ENCODE results near the gene DYNLRB1. TPM values are rescaled to one million over a fixed set of nuclear protein-coding genes. Genes with fewer than 3 reads are reported as not detected.

Gene DYNLRB1
- total and polyA plus RNA-seq, 5 donors = 134 to 289 (median 158) TPM

GRCh38 chr20:34534391-34535165 is 18.4 kb downstream of the DYNLRB1 start:
- Histone ChIP-seq H3K4me3 (ENCODE audit: low read length) (no peak overlapping the region), H3K27me3 (ENCODE audit: control insufficient read depth, insufficient read depth) (no peaks in the 10 kb centered on the region), H3K27ac (ENCODE audit: low read length) (no peak overlapping the region), H3K9me3 (ENCODE audit: control insufficient read depth, low read length) (no peaks in the 10 kb centered on the region), H3K4me1 (ENCODE audit: control insufficient read depth, insufficient read depth, low read length) (no peaks in the 10 kb centered on the region)
- ATAC-seq (no peak), DNase-seq (peak in 1 of 3 donors; percentile 32)
- intact Hi-C loops (cut with DNase I) = loop anchor here in 1 of 4 donors (5.0 kb wide), 1 partner anchor 173 kb away; no protein-coding TSS in a partner anchor
- WGBS = 88% methylated on average over 15 of the region's 15 CpGs

- WGBS = 93% methylated on average over 15 of the region's 15 CpGs
- no peak for ATAC-seq
- peak in 1 of 3 donors; percentile 14 for DNase-seq
- no peaks in the 10 kb centered on the region for H3K27me3 ChIP-seq (ENCODE audit: control insufficient read depth, insufficient read depth)
- intact Hi-C loops (cut with DNase I) = loop anchor here in 1 of 4 donors (5.0 kb wide), 1 partner anchor 172 kb away; no protein-coding TSS in a partner anchor
- no peaks in the 10 kb centered on the region for H3K4me1 ChIP-seq (ENCODE audit: control insufficient read depth, insufficient read depth, low read length)
- H3K9me3 ChIP-seq (ENCODE audit: control insufficient read depth, low read length) = no peaks in the 10 kb centered on the region
- no peak overlapping the region for H3K27ac ChIP-seq (ENCODE audit: low read length)
- H3K4me3 ChIP-seq (ENCODE audit: low read length) = no peak overlapping the region
Measured at GRCh38 chr20:34535301-34535840, 19.1 kb downstream of the DYNLRB1 start.

- H3K4me1 ChIP-seq (ENCODE audit: control insufficient read depth, insufficient read depth, low read length) = no peaks in the 10 kb centered on the region
- intact Hi-C loops (cut with DNase I) = loop anchor here in 1 of 4 donors (5.0 kb wide), 1 partner anchor 171 kb away; no protein-coding TSS in a partner anchor
- WGBS = 87% methylated on average over 2 of the region's 2 CpGs
- no peak for ATAC-seq
- H3K9me3 ChIP-seq (ENCODE audit: control insufficient read depth, low read length) = no peaks in the 10 kb centered on the region
- no peak overlapping the region for H3K27ac ChIP-seq (ENCODE audit: low read length)
- DNase-seq = no peak
- H3K4me3 ChIP-seq (ENCODE audit: low read length) = no peak overlapping the region
- H3K27me3 ChIP-seq (ENCODE audit: control insufficient read depth, insufficient read depth) = no peaks in the 10 kb centered on the region
Measured at GRCh38 chr20:34535857-34536256, 19.6 kb downstream of the DYNLRB1 start.

GRCh38 chr20:34536798-34537394 is 20.7 kb downstream of the DYNLRB1 start:
- Histone ChIP-seq H3K27ac (ENCODE audit: low read length) (no peak overlapping the region), H3K4me3 (ENCODE audit: low read length) (no peak overlapping the region), H3K27me3 (ENCODE audit: control insufficient read depth, insufficient read depth) (no peaks in the 10 kb centered on the region), H3K9me3 (ENCODE audit: control insufficient read depth, low read length) (no peaks in the 10 kb centered on the region), H3K4me1 (ENCODE audit: control insufficient read depth, insufficient read depth, low read length) (no peaks in the 10 kb centered on the region)
- 58% methylated on average over 10 of the region's 10 CpGs for WGBS
- ATAC-seq (peak; percentile 61 to 65), DNase-seq (peak; percentile 58 to 85 (median 84))
- intact Hi-C loops (cut with DNase I) = loop anchor here in 1 of 4 donors (5.0 kb wide), 1 partner anchor 170 kb away; no protein-coding TSS in a partner anchor

- Histone ChIP-seq H3K27me3 (ENCODE audit: control insufficient read depth, insufficient read depth) (no peaks in the 10 kb centered on the region), H3K9me3 (ENCODE audit: control insufficient read depth, low read length) (no peaks in the 10 kb centered on the region), H3K27ac (ENCODE audit: low read length) (no peak overlapping the region), H3K4me3 (ENCODE audit: low read length) (no peak overlapping the region), H3K4me1 (ENCODE audit: control insufficient read depth, insufficient read depth, low read length) (no peaks in the 10 kb centered on the region)
- WGBS = 89% methylated on average over 8 of the region's 8 CpGs
- DNase-seq (peak in 1 of 3 donors; percentile 46), ATAC-seq (peak in 1 of 2 donors; percentile 17)
- intact Hi-C loops (cut with DNase I) = loop anchor here in 1 of 4 donors (5.0 kb wide), 1 partner anchor 170 kb away; no protein-coding TSS in a partner anchor
Measured at GRCh38 chr20:34537651-34538050, 21.4 kb downstream of the DYNLRB1 start.

GRCh38 chr20:34538671-34539123 is 22.5 kb downstream of the DYNLRB1 start:
- ATAC-seq (peak; percentile 37 to 43), DNase-seq (peak; percentile 59 to 80 (median 80))
- WGBS = 44% methylated on average over 5 of the region's 5 CpGs
- Histone ChIP-seq H3K4me3 (ENCODE audit: low read length) (no peak overlapping the region), H3K27me3 (ENCODE audit: control insufficient read depth, insufficient read depth) (no peaks in the 10 kb centered on the region), H3K4me1 (ENCODE audit: control insufficient read depth, insufficient read depth, low read length) (no peaks in the 10 kb centered on the region), H3K27ac (ENCODE audit: low read length) (no peak overlapping the region), H3K9me3 (ENCODE audit: control insufficient read depth, low read length) (no peaks in the 10 kb centered on the region)
- intact Hi-C loops (cut with DNase I) = loop anchor here in 1 of 4 donors (5.0 kb wide), 1 partner anchor 169 kb away; no protein-coding TSS in a partner anchor

GRCh38 chr20:34539756-34540155 is 23.5 kb downstream of the DYNLRB1 start:
- Histone ChIP-seq H3K27me3 (ENCODE audit: control insufficient read depth, insufficient read depth) (no peaks in the 10 kb centered on the region), H3K9me3 (ENCODE audit: control insufficient read depth, low read length) (no peaks in the 10 kb centered on the region), H3K27ac (ENCODE audit: low read length) (no peak overlapping the region), H3K4me1 (ENCODE audit: control insufficient read depth, insufficient read depth, low read length) (no peaks in the 10 kb centered on the region), H3K4me3 (ENCODE audit: low read length) (no peak overlapping the region)
- ATAC-seq (no peak), DNase-seq (no peak)
- 97% methylated on average over 8 of the region's 8 CpGs for WGBS
- intact Hi-C loops (cut with DNase I) = loop anchor here in 1 of 4 donors (5.0 kb wide), 1 partner anchor 168 kb away; no protein-coding TSS in a partner anchor

GRCh38 chr20:34540596-34541263 is 24.5 kb downstream of the DYNLRB1 start:
- Histone ChIP-seq H3K4me3 (ENCODE audit: low read length) (no peak overlapping the region), H3K4me1 (ENCODE audit: control insufficient read depth, insufficient read depth, low read length) (no peaks in the 10 kb centered on the region), H3K9me3 (ENCODE audit: control insufficient read depth, low read length) (no peaks in the 10 kb centered on the region), H3K27ac (ENCODE audit: low read length) (no peak overlapping the region), H3K27me3 (ENCODE audit: control insufficient read depth, insufficient read depth) (no peaks in the 10 kb centered on the region)
- WGBS = 67% methylated on average over 15 of the region's 15 CpGs
- intact Hi-C loops (cut with DNase I) = no loop called here
- peak in 1 of 2 donors; percentile 5 for ATAC-seq
- DNase-seq = peak in 1 of 3 donors; percentile 30

- DNase-seq (peak in 1 of 3 donors; percentile 12), ATAC-seq (no peak)
- no peaks in the 10 kb centered on the region for H3K9me3 ChIP-seq (ENCODE audit: control insufficient read depth, low read length)
- WGBS = 74% methylated on average over 13 of the region's 13 CpGs
- H3K27ac ChIP-seq (ENCODE audit: low read length) = no peak overlapping the region
- no peaks in the 10 kb centered on the region for H3K4me1 ChIP-seq (ENCODE audit: control insufficient read depth, insufficient read depth, low read length)
- H3K27me3 ChIP-seq (ENCODE audit: control insufficient read depth, insufficient read depth) = no peaks in the 10 kb centered on the region
- intact Hi-C loops (cut with DNase I) = no loop called here
- no peak overlapping the region for H3K4me3 ChIP-seq (ENCODE audit: low read length)
Measured at GRCh38 chr20:34541264-34541901, 25.2 kb downstream of the DYNLRB1 start.

- WGBS = 59% methylated on average over 16 of the region's 16 CpGs
Measured at GRCh38 chr20:34541917-34542316, 25.7 kb downstream of the DYNLRB1 start.

More at GRCh38 chr20:34541917-34542316, 25.7 kb downstream of the DYNLRB1 start:
- no peaks in the 10 kb centered on the region for H3K4me1 ChIP-seq (ENCODE audit: control insufficient read depth, insufficient read depth, low read length)
- intact Hi-C loops (cut with DNase I) = no loop called here
- DNase-seq (peak in 1 of 3 donors; percentile 37), ATAC-seq (no peak)
- H3K27me3 ChIP-seq (ENCODE audit: control insufficient read depth, insufficient read depth) = no peaks in the 10 kb centered on the region
- H3K4me3 ChIP-seq (ENCODE audit: low read length) = no peak overlapping the region
- no peak overlapping the region for H3K27ac ChIP-seq (ENCODE audit: low read length)
- H3K9me3 ChIP-seq (ENCODE audit: control insufficient read depth, low read length) = no peaks in the 10 kb centered on the region
